Measurements from ENCODE around the gene ZNF394.

ZNF394 gene

GRCh38 chr7:99449326-99449725 lies 50.8 kb downstream of the ZNF394 start:
- ChIA-PET POLR2A (interaction anchor here (1.3 kb wide), 1 partner anchor 11 kb away, joined by 4 read pairs; the partner anchor contains the start of genes CPSF4 and PTCD1), CTCF (no interaction called here)
- no peak overlapping the region for H3K4me3 ChIP-seq (ENCODE audit: low read depth, low read length)
- no peak for DNase-seq (ENCODE audit: low read depth, low spot score)
- no peak for TF ChIP-seq CTCF (IDR thresholded peaks at IDR 0.05; ENCODE audit: insufficient read depth, low read length, missing control alignments)

- ChIA-PET CTCF (interaction anchor here (0.8 kb wide), 1 partner anchor 8 kb away, joined by 3 read pairs; no protein-coding TSS in a partner anchor), POLR2A (interaction anchor here (1.3 kb wide), 1 partner anchor 10 kb away, joined by 4 read pairs; the partner anchor contains the start of genes CPSF4 and PTCD1)
- TF ChIP-seq CTCF (IDR thresholded peaks at IDR 0.05; ENCODE audit: insufficient read depth, low read length, missing control alignments), result no peak
- no peak for DNase-seq (ENCODE audit: low read depth, low spot score)
- no peak overlapping the region for H3K4me3 ChIP-seq (ENCODE audit: low read depth, low read length)
These were observed 51.2 kb downstream of the ZNF394 start for GRCh38 chr7:99448855-99449254.

DNA sequence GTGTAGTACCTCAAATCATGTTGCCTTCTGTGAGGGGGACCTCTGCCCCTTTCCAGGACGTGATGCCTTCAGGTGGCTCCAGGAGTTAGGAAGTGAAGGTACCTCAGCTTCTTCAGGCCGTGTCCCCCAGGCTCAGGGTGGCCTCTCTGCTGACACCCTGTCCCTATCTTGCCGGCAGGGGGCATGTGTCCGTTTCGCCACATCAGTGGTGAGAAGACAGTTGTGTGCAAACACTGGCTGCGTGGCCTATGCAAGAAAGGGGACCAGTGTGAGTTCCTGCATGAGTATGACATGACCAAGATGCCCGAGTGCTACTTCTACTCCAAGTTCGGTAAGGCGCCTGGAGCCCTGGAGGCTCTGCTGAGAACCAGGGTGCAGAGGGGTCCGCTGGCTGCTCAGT lies 52.1 kb downstream of the ZNF394 start:
- ChIA-PET POLR2A (no interaction called here), CTCF (interaction anchor here (0.8 kb wide), 1 partner anchor 9 kb away, joined by 3 read pairs; no protein-coding TSS in a partner anchor)
- no peak for DNase-seq (ENCODE audit: low read depth, low spot score)
- H3K4me3 ChIP-seq (ENCODE audit: low read depth, low read length), result no peak overlapping the region
- no peak for TF ChIP-seq CTCF (IDR thresholded peaks at IDR 0.05; ENCODE audit: insufficient read depth, low read length, missing control alignments)

DNA sequence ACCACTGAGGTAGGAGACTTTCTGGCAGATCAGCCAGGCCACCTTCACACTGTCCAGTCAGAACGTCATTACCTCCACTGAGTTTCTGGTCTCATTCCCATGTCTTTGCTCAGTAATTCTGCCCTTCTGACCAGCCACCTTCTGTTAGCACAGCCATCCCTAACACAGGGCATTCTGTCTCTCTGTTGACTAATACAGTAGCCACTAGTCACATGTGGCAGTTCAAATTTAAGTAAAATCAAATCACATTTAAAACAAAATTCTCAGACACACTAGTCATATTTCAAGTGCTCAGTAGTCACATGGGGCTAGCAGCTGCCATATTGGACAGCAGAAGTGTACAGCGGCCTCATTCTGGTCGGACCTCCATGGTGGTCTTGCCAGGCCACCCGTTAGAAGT lies 54.0 kb downstream of the ZNF394 start:
- POLR2A ChIA-PET, result no interaction called here
- no peak for TF ChIP-seq CTCF (IDR thresholded peaks at IDR 0.05; ENCODE audit: insufficient read depth, low read length, missing control alignments)
- CTCF ChIA-PET, result interaction anchor here (0.7 kb wide), 1 partner anchor 13 kb away, joined by 3 read pairs; no protein-coding TSS in a partner anchor

More for the DNA sequence above, 54.0 kb downstream of the ZNF394 start:
- no peak overlapping the region for H3K4me3 ChIP-seq (ENCODE audit: low read depth, low read length)
- no peak for DNase-seq (ENCODE audit: low read depth, low spot score)
